Measurements from ENCODE around the gene GRIN2A. TPM values are rescaled to one million over a fixed set of nuclear protein-coding genes. Genes with fewer than 3 reads are reported as not detected.

The GRIN2A gene
- total RNA-seq, 1 donor from 2014 or later: not detected

DNA sequence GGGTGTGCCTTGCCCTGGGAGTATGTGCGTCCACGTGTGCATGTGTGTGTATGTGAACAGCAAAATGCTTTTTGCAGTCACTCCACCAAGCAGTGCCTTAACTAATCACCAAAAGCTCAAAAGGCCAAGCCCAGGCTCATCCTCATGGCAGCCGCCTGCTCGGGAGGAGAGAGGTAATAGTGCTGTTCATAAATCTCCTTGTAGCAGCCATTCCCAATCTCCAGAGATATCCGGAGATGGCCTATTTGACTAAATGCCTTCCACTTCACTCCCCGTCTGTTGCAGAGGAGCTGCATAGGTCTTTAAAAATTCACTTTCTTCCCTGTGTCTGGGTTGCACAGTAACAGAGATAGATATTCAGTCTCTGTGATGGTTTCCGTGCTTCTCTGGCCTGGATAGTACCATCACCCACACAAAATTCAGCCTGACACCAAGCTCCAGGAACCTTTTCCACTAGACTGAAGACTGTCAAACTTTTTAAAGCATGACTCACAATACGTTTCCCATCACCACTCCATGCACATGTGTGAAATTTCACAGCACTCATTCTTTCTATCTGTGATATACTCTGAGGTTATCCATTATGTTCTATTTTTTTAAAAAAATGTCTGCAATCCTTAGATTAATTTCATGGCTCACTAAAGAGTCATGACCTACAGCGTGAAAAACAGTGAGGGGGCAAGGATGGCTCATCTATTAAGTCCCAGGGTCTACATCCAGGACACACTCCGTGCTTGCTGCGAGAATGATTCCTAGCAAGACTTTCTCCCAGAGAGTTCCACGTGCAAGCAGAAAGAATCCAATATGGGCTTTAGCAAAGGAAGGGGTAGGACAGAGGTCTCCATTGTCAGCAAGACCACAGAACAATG, 357.8 kb downstream of the GRIN2A start:
- no peak for DNase-seq (ENCODE audit: low read depth)

DNA sequence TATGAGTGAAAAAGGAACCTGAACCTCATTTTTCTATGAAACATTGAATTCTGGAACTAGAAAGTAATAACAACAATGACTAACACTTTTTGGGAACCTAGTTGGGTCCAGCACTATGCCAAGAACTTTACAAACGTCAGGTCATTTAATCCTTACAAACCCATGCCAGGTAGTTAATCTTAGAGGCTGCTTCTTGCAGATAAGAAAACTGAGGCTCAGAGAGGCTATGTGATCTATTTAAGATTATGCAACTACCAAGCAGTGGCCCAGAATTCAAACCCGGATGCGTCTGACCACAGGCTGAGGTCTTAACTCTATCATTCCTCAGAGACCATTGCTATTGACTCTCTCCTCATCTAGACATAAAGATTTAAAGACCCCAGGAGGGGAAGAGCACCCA, 358.7 kb downstream of the GRIN2A start:
- no peak for DNase-seq (ENCODE audit: low read depth)

DNA sequence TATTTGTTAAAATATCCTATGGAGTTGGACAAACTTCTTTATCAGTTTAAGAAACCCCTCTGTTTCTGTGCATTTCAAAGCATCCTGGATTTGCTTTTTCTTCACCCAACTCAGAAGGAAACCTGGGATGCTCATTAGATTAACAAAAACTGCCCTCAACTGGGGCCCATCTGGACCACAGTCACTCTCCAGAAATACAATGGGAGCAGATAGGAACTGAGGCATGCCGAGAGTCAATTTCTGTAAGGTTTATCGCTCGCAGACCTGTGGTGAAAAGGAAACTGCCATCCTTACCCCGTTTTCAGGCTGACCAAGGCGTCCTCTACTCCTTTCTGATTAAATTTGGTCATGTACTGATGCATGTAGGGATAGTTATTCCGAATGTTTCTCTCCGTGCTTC, 360.3 kb downstream of the GRIN2A start:
- DNase-seq (ENCODE audit: low read depth): no peak

DNA sequence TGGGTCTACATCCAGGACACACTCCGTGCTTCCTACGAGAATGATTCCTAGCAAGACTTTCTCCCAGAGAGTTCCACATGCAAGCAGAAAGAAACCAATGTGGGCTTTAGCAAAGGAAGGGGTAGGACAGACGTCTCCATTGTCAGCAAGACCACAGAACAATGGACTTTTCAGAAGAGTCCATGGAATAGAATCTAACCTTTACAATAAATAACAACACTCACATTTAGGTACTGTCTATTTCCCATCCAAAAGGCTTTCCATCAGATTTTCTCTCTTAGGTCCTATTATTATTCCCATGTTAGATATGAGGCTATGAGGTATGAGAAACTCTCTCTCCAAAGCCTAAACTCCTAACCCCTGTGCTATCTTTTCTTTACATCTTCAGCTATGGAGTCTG, 360.9 kb downstream of the GRIN2A start:
- no peak for DNase-seq (ENCODE audit: low read depth)

DNA sequence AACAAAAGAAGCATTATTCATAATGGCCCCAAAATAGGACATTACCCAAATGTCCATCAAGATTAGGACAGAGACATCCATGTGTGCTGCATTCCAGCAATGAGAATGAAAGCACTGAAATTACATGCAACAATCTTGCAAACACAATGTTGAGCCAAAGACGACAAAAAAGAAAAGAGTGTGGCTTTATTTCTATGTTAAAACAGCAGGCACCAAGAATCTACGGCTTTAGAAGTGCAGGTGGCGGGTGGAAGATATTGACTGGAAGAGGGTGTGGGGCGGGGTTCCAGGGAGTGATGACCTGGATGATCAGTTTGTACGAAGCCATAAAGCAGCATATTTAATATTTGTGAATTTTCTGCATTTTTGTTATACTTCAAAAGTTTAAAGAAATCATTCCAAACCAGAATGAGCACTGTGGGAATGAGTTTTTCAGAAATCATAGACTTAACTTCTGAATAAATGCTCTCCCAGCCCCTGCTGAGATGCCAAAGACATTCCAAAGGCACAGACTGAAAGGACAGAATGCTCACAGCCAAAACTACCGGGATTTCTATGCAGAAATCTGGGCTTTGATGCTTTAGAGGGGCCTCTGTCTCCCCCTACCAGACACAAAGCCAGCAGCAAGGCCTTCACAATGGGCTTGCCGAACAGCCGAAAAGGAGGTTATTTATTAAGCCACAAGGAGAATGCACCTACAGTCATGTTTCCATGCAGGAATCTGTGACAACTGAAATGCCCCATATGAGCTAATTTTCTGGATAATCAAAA, 361.6 kb downstream of the GRIN2A start:
- no peak for DNase-seq (ENCODE audit: low read depth)

DNA sequence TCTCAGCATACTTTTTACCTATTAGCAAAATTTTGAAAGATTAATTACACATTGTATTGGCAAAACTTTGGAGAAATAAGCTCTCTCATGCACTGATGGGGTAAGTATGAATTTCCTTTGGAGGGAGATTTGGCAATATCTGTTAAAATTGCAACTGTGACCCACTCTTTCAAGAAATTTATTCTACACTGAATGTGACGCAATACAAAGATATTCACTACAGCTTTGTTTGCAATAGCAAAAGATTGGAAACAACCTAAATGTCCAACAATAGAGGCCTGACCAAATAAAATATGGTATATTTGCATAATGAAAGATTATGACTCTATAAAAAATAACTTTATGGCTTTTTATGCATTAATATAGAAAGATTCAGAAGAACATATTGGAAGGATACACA, 363.5 kb downstream of the GRIN2A start:
- no peak for DNase-seq (ENCODE audit: low read depth)

DNA sequence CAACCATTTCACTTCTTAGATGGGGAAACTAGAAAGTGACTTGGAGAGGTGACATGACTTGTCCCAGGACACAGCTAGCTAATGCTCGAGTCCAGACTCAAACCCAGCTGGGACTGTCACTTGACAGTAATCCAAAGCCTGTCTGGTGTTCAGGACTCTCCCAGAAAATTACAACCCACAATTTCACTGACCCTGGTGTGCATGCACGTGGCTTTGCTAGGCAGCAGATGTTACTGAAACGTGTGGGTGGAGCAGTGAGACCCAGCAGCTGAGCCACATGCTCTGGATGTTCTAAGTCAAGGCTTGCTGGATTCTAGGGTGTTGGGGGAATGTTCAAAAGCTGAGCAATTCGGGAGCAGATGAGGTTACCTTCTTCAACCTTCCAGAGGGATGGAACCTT, 364.6 kb downstream of the GRIN2A start:
- no peak for DNase-seq (ENCODE audit: low read depth)

DNA sequence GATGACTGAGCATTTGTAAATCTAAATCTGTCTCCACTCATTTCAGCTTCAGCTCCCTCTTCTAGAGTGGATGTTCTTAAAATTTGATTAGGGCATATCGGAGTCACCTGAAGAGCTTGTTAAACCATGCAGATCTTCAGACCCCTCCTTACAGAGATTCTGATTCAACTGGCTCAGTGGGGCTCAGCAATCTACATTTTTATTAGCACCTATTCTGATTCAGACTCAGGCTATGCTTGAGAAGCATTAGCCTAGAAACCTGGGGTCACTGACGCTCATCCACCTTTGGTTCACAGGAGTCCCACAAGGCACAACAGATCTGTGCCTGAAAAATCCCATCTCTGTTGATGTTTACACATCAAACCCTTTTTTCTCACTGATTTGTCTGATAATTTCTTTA, 365.6 kb downstream of the GRIN2A start:
- DNase-seq (ENCODE audit: low read depth): no peak

DNA sequence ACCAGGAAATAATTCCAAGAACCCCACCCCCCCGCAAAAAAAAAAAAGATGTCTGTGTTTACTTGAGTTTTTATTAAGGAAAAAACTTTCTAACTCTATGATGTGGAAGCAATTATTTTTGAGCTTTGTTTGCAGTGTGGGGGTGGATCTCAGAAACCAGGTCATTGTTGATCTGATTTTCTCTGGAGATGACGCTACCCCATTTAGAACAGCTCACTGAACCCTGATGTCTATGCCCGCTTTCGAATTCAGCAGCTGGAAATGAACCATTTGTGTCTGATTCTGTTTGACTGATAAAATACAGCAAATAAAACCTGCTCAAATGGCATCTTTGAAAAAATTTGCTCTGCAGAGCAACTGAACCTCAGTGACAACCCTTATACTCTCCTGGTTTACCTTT, 368.6 kb downstream of the GRIN2A start:
- no peak for DNase-seq (ENCODE audit: low read depth)

DNA sequence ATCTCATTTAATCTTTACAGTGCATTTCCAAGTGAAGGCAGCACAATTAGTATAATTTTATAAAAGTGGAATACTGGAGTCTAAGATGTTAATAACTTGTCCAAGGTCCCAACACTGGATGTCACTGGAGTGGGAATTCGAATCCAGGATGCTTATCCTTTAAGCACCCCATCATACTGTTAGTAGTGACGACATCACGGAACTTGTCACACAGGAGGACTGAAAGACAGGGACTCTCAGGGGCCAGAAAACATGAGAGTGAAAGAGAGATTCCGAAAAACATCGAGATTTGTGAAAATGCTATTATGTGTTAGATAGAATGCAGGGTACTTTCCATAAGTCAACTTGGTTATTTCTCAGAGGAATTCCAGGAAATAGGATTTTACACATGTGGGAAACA, 374.0 kb downstream of the GRIN2A start:
- no peak for DNase-seq (ENCODE audit: low read depth)

DNA sequence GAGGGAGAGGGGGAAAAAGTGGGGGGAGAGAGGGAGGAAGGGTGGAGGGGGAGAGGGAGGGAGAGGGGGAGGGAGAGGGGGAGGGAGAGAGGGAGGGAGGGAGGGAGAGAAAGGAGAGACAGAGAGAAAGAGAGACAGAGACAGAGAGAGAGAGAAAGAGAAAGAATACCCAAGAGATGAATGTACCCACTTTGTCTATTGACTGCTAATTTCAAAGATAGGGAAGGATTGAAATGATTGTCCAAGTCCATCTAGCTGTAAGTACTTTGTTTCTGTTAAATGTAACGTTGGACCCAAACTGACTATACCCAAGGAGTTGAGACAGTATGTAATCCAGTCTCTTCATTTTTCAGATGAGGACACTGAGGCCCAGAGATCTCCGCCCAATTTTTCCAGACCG, 374.9 kb downstream of the GRIN2A start:
- DNase-seq (ENCODE audit: low read depth): no peak

DNA sequence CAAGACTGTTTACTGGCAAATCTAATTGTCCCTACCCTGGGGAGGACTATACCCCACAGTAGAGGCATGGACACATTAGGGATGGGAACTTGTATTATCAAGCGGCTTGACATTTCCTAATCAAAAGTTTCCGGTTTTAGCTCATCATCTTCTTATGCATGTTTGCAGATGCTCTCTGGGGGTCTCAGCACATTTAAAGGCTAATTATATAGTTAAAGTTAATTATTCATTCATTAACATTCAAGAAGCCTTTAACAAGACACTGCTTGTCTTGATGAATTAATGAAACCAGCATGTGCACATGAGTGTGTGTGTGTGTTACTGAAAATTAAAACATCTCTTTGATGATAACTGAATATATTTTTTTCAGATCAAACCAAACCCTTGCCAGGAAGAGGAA, 377.1 kb downstream of the GRIN2A start:
- no peak for DNase-seq (ENCODE audit: low read depth)

DNA sequence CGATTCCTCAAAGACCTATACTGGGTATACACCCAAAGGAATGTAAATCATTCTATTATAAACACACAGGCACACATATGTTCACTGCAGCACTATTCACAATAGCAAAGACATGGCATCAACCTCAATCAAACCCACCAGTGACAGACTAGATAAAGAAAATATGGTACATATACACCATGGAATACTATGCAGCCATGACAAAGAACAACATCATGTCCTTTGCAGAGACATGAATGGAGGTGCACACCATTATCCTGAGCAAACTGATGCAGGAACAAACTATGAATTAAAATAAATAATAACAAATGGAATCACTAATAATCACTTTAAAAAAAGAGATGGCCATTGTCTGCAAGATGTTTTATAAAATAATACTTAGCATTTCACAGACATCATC, 380.1 kb downstream of the GRIN2A start:
- no peak for DNase-seq (ENCODE audit: low read depth)

DNA sequence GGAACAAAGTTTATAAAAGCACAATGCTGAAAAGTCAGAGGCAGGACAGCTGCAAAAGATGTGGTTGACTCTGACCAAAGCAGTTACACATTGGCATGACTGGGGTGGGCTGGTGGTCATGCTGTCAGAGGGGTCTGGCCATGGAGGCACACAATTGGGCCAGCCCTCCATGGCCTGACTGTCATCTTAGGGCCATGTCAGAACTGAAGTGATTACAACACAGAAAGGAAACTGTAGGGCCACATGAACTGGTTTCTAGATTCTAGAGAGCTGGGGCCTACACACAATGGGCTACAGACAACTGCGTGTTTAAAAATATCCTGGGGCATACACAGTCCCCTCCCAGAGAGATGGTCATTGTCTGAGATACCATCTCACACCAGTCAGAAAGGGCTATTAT, 380.6 kb downstream of the GRIN2A start:
- peak; percentile 9 for DNase-seq (ENCODE audit: low read depth)

DNA sequence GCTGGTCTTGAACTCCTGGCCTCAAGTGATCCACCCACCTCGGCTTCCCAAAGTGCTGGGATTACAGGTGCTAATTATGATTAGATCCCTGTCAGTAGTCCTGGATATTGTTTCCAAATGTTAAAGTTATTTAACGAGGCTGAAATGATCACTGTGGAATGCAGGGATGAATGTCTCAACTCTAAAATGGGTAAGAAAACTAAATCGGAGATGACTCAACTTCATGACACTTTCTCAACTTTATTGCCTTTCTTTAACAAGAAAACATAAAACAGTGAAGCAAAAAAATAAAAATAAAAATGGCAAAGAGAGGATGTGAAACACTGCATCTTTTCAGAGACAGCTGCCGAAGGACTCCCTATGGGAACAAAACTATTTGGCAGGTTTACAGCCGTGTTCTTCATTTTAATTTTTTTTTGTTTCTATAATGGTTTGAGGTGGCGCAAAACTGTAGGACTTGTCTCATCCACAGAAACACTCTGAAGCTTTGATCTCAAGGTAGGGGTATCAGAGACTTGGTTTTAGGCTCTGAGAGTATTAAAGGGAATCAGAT, 382.0 kb downstream of the GRIN2A start:
- DNase-seq (ENCODE audit: low read depth): no peak

DNA sequence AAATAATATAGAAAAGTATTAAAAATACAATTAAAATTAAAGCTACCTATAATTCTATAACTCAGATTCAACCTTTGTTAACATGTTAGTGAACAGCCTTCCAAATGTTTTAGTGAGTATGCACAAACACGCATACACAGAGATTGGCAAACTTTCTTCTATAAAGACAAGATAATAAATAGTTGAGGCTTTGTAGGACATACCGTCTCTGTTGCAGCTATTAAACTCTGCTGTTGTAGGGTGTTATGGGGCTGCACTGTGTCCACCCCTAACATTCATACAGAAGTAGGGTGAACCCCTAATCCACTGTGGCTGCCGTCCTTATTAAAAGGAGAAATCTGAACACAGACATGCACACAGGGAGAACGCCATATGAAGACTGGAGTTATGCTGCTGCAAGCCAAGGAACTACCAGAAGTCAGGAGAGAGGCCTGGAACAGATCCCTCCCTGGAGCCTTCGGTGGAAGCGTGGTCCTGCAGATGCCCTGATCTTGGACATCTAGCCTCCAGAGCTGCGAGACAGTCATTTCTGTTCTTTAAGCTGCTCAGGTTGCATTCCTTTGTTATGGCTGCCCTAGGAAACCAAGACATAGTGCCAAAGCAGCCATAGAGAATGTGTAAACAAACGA, 383.2 kb downstream of the GRIN2A start:
- DNase-seq (ENCODE audit: low read depth): no peak

DNA sequence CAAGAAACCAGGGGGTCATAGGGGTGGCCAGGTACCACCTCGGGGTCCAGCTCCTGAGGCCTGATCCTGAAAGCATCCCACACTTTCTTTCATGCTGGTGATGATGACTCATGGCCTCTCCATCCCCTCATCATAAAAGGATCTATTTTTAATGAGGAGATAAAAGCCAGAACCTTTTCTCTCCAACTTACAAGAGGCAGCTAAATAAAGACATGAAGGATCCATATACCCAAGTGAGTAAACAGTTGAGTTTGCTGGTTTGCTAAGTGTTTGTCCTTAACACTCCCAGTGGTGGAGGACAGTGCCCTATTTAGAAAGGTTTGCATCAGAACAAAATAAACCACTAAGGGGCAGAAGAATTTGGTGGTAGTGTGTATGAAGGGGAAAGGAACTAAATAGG, 383.8 kb downstream of the GRIN2A start:
- no peak for DNase-seq (ENCODE audit: low read depth)

DNA sequence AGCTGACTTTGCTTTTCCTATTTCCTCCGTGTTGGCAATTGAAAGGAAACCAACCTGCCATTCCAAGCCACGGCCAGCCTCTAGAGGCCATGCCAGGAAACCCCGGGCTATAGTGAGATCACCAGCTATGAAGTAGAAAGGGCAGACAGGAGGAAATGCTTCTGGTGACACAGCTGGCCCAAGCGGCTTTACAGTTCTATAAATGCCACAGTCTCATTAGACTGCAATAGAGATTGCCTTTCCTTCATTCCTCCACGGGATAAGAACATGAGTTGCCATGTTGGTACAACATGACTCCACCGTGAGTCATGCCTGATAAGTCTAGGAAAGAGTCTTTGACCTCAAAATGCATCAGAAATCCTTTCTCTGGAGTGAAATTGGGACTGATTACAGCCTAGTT, 384.9 kb downstream of the GRIN2A start:
- DNase-seq (ENCODE audit: low read depth): peak; percentile 24

DNA sequence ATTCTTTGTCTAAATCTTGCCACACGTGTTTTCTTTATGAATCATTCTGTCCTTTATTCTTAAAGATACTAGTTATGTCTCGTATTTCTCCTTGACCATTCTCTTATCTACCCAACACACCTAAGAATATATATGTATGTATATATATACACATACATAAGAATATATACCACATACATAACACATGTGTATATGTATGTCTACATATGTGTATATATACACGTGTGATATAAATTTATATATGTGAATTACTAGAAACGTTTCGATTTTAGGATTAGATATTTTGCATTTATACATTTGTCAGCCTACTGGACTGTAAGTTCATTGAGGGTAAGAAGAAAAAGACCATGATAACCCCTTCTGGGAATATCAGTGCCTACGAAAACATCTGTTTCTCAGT, 388.6 kb downstream of the GRIN2A start:
- DNase-seq (ENCODE audit: low read depth): no peak

DNA sequence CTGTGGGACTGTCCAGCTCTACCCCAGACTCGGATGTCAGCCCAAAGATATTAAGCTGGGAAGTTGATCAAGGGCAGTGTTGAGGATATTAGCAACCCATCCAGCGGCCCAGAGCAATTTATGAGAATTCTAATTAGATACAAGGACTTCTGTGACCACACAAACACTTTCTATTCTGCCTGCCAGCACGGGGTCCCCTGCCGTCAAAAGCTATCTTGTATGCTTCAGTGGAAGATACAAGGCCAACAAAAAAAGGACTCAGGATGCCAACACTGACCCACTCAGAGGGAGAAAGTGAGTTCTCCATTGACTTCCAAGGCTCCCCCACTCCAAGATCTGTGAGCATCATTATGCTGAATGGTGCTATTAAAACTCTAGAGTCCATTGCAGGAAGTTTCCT, 390.7 kb downstream of the GRIN2A start:
- no peak for DNase-seq (ENCODE audit: low read depth)

DNA sequence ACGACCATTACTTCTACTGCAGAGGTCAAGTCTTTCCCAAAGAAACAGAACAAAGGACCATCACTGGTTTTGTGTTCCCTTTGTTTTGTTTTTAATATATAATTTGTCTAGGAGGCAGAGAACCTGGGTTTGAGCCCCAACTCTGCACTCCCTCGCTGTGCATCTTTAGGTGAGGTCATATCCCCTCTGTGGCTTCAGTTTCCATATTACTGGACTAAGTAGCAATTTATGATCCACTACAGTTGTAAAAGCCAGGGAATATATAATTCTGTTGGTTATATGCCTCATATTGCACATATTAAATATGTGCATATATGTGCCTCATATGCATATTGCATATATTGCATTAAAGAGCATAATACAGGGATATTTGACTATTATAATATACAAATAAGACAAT, 392.0 kb downstream of the GRIN2A start:
- DNase-seq (ENCODE audit: low read depth): no peak

DNA sequence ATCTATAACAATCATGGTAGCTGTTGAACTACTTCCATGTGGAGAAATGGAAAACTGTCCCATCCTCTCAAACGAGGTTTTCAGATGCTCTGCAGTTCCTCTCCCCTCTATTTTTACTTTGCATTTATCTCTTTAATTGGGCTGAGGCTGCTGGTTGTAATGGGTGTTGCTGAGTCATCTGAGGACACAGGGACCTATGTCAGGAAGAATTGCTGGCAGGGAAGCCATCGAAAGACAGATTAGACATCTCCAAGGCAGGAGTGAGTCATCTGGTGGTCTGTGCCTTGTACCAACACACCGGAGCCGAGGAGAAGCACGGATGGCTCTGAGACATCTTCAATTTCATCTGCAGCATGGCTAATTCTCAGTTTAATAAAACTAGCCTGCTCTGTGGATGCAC, 394.5 kb downstream of the GRIN2A start:
- DNase-seq (ENCODE audit: low read depth): no peak

Data from myocyte (in vitro differentiated cells).